GM10266 (cell line): Measurements from ENCODE around the gene PLEKHO2.
A peak's percentile ranks its signal among the peaks of the same experiment; 100 is the strongest.

Source experiments
- DNase-seq: peaks from one replicate; pipeline ENCODE4 v3.0.0; 2012; ENCODE audit errors: extremely low spot score
- TF ChIP-seq, protein P1 (sequence below): IDR thresholded peaks from 2 replicates; pipeline ENCODE4 v1.5.1; 2012; ENCODE audit warnings: mild to moderate bottlenecking, low read depth; ENCODE audit not compliant: control insufficient read depth, insufficient read depth; ENCODE audit errors: missing control alignments

Gene PLEKHO2

DNA sequence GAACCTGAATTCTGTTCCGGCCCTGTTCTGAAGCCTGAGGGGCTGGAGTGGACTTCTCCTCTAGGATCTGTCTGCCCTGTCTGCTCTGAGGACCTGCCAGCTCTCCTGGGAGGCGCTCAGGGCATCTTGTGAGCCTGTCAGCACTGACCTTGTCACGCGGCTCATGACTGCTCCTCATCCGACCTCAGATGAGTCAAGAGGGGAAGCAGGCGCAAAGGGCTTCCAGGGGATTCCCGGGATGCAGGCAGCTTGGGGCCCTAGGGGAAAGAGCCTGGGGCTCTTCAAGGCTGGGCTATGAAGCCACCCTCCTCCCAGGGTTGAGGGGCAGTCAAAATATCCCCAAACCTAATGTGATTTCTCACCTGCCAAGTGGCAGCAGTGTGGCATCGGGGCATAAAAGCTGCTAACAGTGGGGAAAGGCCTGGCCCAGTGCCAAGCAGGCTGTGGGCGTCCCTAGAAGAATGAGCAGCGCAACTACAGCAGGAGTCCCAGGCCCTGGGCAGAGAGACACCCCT lies 42.3 kb downstream of the PLEKHO2 start:
- TF ChIP-seq, protein P1, sequence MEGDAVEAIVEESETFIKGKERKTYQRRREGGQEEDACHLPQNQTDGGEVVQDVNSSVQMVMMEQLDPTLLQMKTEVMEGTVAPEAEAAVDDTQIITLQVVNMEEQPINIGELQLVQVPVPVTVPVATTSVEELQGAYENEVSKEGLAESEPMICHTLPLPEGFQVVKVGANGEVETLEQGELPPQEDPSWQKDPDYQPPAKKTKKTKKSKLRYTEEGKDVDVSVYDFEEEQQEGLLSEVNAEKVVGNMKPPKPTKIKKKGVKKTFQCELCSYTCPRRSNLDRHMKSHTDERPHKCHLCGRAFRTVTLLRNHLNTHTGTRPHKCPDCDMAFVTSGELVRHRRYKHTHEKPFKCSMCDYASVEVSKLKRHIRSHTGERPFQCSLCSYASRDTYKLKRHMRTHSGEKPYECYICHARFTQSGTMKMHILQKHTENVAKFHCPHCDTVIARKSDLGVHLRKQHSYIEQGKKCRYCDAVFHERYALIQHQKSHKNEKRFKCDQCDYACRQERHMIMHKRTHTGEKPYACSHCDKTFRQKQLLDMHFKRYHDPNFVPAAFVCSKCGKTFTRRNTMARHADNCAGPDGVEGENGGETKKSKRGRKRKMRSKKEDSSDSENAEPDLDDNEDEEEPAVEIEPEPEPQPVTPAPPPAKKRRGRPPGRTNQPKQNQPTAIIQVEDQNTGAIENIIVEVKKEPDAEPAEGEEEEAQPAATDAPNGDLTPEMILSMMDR, result no peak
- peak; percentile 57 for DNase-seq

DNA sequence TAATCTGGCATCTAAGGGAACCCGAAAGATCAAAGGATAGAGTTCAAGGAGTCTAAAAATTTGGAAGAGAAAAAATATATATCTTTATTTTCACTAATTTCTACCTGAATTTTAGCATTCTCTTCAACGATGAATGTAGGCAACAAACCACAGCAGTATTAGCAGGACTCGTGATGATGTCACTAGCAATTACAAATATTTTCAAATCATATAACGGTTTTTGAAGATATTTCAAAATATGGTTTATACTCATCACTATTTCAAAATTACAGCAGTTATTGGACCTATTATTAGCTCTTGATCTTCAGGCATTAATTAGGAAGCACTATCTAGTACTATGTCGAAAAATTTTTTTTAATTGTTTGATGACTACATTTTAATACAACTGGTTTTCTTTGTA lies 43.0 kb downstream of the PLEKHO2 start:
- no peak for DNase-seq
- TF ChIP-seq, protein P1, result no peak

DNA sequence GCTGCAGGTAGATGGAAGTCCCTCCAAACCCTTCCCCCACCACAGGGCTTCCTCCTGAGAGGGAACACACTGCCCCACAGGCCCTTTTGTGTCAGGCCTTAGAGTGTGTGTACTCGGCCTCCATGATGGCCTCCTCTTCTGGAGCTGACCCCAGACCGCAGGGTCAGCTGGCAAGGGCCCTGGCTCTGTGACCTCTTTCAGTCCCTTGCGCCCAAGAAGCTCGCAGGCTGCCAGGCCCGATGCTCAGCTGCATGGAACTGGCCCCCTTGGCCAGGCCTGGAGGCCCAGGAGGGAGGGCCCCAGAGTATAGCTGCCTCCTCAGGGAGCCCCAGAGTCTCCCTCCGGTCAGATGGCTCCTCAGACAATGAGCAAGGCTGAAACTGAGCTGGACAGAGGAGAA lies 46.6 kb downstream of the PLEKHO2 start:
- TF ChIP-seq, protein P1, result no peak
- DNase-seq, result no peak

DNA sequence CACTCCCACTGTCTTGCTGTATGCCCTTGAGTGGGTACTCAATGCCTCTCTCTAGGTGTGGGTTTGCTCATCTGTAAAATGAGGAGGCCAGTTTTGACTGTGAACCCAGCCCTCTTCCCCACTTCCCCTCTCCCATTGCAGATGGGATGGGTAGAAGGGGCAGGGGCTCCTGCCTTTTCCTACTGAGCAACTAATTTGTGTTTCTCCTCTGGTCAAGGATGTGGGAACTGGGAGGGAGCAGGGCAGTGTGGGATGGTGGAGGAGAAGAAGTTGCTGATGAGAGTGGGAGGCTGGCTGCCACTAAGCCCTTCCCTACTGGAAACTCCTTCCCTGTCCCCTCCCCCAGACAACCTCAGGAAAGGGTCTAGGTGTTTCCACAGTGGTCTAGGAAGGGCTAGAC lies 49.8 kb downstream of the PLEKHO2 start:
- TF ChIP-seq, protein P1, result no peak
- DNase-seq, result no peak

DNA sequence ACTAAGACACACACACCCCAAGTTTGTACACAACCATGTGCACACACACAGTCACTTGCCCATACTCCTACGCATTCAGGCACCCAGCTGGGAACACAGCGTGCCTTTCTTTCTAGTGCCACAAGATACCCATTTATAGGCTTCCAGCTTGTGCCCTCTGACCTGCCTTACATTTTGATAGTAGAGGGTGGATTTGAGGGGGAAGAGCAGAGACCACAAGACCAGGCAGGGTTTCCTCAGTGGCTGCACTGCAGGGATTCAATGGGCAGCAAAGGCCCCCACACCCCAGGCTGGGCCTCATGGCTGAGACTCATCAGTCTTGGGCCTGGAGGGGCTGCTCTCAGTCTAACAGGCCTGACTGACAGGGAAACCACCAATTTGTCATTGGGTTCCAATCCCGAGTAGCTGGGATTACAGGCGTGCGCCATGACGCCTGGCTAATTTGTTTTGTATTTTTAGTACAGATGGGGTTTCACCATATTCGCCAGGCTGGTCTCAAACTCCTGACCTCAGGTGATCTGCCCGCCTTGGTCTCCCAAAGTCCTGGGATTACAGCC lies 51.2 kb downstream of the PLEKHO2 start:
- TF ChIP-seq, protein P1, result no peak
- DNase-seq, result no peak

DNA sequence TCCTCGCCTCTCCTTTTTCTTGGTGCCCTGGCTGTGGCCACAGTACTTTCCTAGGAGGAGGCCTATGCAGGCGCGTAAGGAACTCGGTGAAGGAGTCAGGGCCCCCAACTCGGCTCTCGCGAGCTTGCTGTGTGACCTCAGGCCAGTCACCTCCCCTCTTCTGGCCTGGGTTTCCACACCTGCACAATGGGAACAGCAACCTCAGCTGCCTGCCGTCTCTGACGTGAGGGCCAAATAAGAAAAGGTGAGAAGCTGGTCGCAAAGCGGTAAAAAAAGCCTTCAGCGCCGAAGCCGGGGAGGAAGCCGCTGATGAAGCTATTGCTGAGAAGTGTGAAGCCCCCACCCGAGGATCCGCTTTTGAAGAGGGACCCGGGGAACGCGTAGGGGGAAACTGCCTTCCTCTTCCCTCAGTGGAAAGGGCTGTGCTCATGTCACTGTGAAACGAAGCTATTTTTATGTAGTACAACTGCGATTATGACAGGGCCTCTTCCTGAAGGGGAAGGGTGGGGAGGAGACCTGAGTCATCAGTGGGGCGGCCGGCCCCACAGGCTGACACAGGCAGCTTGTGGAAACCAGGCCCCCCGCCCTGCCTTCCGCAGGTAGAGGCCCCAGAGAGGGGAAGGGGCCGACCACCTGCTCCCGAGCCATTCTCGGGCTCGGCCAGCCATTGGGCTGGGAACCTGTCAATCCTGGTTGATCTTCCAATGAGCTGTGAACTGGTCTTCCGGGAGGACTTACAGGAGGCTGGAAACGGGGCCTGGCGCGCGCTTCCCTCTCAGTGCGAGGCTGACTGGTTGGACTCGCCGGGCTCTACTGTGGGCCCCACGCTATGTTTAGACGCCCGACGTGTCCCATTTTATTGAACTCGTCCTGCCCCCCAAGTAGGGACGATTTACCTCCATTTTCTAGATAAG lies 52.0 kb downstream of the PLEKHO2 start:
- DNase-seq, result peak; percentile 90

More for the DNA sequence above, 52.0 kb downstream of the PLEKHO2 start:
- TF ChIP-seq, protein P1, result no peak
